K562 (cell line): ENCODE measurements around the gene SLC38A2. TPM values are rescaled to one million over a fixed set of nuclear protein-coding genes. Genes with fewer than 3 reads are reported as not detected.

Source experiments
- CCAR2 ChIP-seq: fragments of 200-400 bp; formaldehyde crosslinking; IDR thresholded peaks from 2 replicates; pipeline ENCODE4 v1.6.1; 2017; ENCODE audit warnings: mild to moderate bottlenecking, low read depth, low read length
- DMBX1 ChIP-seq: fragments of 250-450 bp; sonication (Bioruptor Pico); IDR thresholded peaks from 2 replicates; pipeline ENCODE4 v1.8.0; 2022; ENCODE audit warnings: inconsistent platforms, mild to moderate bottlenecking, moderate library complexity, borderline replicate concordance
- ETS2 ChIP-seq: IDR thresholded peaks from 2 replicates; pipeline ENCODE4 v1.6.1; 2016; ENCODE audit warnings: borderline replicate concordance, missing genetic modification characterization, mild to moderate bottlenecking, moderate library complexity, missing compliant biosample characterization; ENCODE audit not compliant: poor library complexity, severe bottlenecking
- FOXA3 ChIP-seq, 2 experiments: fragments of 450-650 bp in 1 of 2; sonication (generic) in 1 of 2; formaldehyde crosslinking; IDR thresholded peaks in 1 of 2; conservative IDR thresholded peaks in 1 of 2; 2 replicates each; pipeline versions ENCODE4 v1.4.0 to v1.8.0; 2020 to 2022; ENCODE audit warnings: mild to moderate bottlenecking in 2 of 2, missing genetic modification reagents in 1 of 2
- HDAC3 ChIP-seq: fragments of 450-650 bp; IDR thresholded peaks from 2 replicates; pipeline ENCODE4 v1.6.1; 2018; ENCODE audit warnings: borderline replicate concordance, mild to moderate bottlenecking, moderate library complexity; ENCODE audit not compliant: partially characterized antibody
- KAT2B ChIP-seq: IDR thresholded peaks from one replicate; pipeline ENCODE4 v1.6.1; 2012; ENCODE audit warnings: low read depth, mild to moderate bottlenecking, control low read depth, inconsistent platforms, low read length, moderate library complexity
- KAT7 ChIP-seq: sonication (generic); formaldehyde crosslinking; IDR thresholded peaks from 2 replicates; pipeline ENCODE4 v1.8.0; 2022; ENCODE audit warnings: missing genetic modification reagents, mild to moderate bottlenecking, borderline replicate concordance
- KDM5B ChIP-seq: fragments of 200-600 bp; sonication (generic); IDR thresholded peaks from 2 replicates; pipeline ENCODE4 v1.6.1; 2012; ENCODE audit warnings: low read depth, mild to moderate bottlenecking, moderate library complexity, low read length, control low read depth, inconsistent platforms; ENCODE audit not compliant: insufficient replicate concordance
- MTA1 ChIP-seq: fragments of 450-650 bp; IDR thresholded peaks from 2 replicates; pipeline ENCODE4 v1.6.1; 2017; ENCODE audit warnings: borderline replicate concordance
- PHTF2 ChIP-seq: fragments of 250-450 bp; sonication (Bioruptor Pico); IDR thresholded peaks from 2 replicates; pipeline ENCODE4 v1.5.0; 2021; ENCODE audit warnings: mild to moderate bottlenecking
- RBBP5 ChIP-seq: fragments of 200-600 bp; sonication (generic); IDR thresholded peaks from 2 replicates; pipeline ENCODE4 v1.6.1; 2012; ENCODE audit warnings: borderline replicate concordance, mild to moderate bottlenecking, low read length, control low read depth, inconsistent platforms; ENCODE audit not compliant: insufficient read depth, poor library complexity, severe bottlenecking
- RBM14 ChIP-seq: fragments of 200-400 bp; formaldehyde crosslinking; IDR thresholded peaks from 2 replicates; pipeline ENCODE4 v1.6.1; 2018; ENCODE audit warnings: low read depth, mild to moderate bottlenecking, low read length, moderate library complexity, borderline replicate concordance; ENCODE audit not compliant: insufficient read depth
- RHOXF2B ChIP-seq: fragments of 250-450 bp; sonication (Bioruptor Pico); conservative IDR thresholded peaks from 2 replicates; pipeline ENCODE4 v1.5.1; 2021
- SMAD3 ChIP-seq: fragments of 450-650 bp; formaldehyde crosslinking; conservative IDR thresholded peaks from 2 replicates; pipeline ENCODE4 v1.4.0; 2020; ENCODE audit warnings: mild to moderate bottlenecking
- TSC22D4 ChIP-seq: fragments of 450-650 bp; IDR thresholded peaks from 2 replicates; pipeline ENCODE4 v1.6.1; 2016; ENCODE audit warnings: missing genetic modification characterization, missing biosample characterization, control low read depth
- U2AF2 ChIP-seq: fragments of 200-400 bp; formaldehyde crosslinking; optimal IDR thresholded peaks from 2 replicates; pipeline ENCODE3; 2017; ENCODE audit warnings: low read depth, mild to moderate bottlenecking, low read length
- XRCC3 ChIP-seq: fragments of 450-650 bp; IDR thresholded peaks from 2 replicates; pipeline ENCODE4 v1.6.1; 2017; ENCODE audit warnings: mild to moderate bottlenecking, moderate library complexity
- ZNF12 ChIP-seq: sonication (generic); formaldehyde crosslinking; IDR thresholded peaks from 2 replicates; pipeline ENCODE4 v1.4.0; 2020; ENCODE audit warnings: mild to moderate bottlenecking, missing genetic modification reagents
- ZNF239 ChIP-seq: fragments of 250-450 bp; sonication (Bioruptor Pico); IDR thresholded peaks from 2 replicates; pipeline ENCODE4 v1.4.0; 2020; ENCODE audit warnings: mild to moderate bottlenecking
- ZNF41 ChIP-seq: fragments of 250-450 bp; sonication (Bioruptor Pico); conservative IDR thresholded peaks from 2 replicates; pipeline ENCODE4 v1.4.0; 2020; ENCODE audit warnings: mild to moderate bottlenecking
- polyA plus RNA-seq, 8 experiments: library from polyadenylated mRNA; depleted of rRNA in 4 of 8; stranded (reverse) in 5 of 8; unstranded in 3 of 8; fragments of >200 nt; fragmentation: Nextera tagmentation in 2 of 8; fragmentation: Illumina TruSeq in 1 of 8; extraction: Ambion mirVana in 2 of 8; extraction: Trizol in 1 of 8; gene quantifications; 2 replicates each; pipeline versions ENCODE4 v1.2.1 to v1.2.3, GENCODE V29; 2011 to 2014; ENCODE audit warnings: inconsistent platforms in 1 of 8, missing spikeins in 1 of 8
- total RNA-seq, 7 experiments: library from RNA; depleted of rRNA in 6 of 7; stranded (reverse); fragments of >200 nt in 6 of 7; fragmentation: Illumina TruSeq in 2 of 7; extraction: Trizol in 2 of 7; gene quantifications; 2 replicates each; pipeline versions ENCODE4 v1.2.1 to v1.2.3, GENCODE V29; 2011 to 2021; ENCODE audit warnings: low replicate concordance in 1 of 7
- TF ChIP-seq, protein P1 (sequence below): fragments of 250-450 bp; sonication (Bioruptor Pico); IDR thresholded peaks from 2 replicates; pipeline ENCODE4 v1.4.0; 2020; ENCODE audit warnings: mild to moderate bottlenecking, moderate library complexity
- TF ChIP-seq, protein P2 (sequence below): sonication (generic); formaldehyde crosslinking; IDR thresholded peaks from 2 replicates; pipeline ENCODE4 v1.8.1; 2023; ENCODE audit warnings: mild to moderate bottlenecking, missing genetic modification reagents, moderate library complexity
- TF ChIP-seq, protein P3 (sequence below): fragments of 450-650 bp; IDR thresholded peaks from 2 replicates; pipeline ENCODE4 v1.6.1; 2016

SLC38A2 gene
- total and polyA plus RNA-seq, 9 of the 15 experiments (the other 6 are each of a cell fraction or from before 2014, with no cell fraction given) = 98.7 to 292 (median 143) TPM

DNA sequence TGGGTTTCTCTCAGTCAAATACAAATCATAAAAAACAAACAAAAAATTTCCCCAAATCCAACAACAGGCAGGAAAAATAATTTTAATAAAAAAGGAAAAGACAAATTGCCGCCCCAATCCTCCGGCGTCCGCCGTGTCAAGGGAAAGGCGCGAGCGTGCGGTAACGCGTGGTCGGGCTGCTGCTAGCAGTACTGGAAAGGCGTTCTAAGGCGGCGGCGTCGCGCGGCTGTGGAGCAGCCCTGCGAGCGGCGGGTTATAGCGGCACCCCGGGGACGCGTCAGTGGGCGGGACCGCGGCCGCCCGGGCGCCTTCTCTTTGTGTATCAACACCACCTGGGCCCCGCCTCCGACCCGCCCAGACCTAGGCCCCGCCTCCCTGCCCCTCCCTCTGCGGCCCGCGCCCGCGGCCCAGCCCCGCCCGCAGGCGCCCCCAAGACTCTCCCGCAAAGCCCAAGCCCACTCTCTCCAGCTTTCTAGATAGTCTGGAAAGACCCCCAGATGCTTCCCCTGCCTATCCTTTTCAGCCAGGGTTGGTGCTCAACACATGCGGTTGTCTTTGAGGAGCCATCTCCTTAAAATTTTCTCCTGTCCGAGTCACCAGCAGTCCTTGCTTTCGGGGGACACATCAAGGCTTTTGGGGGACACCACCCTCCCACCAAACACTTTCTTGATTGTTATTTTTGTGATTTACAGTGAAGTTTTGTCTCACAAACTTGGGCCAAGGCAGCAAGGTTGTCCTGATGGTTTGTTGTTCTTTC, at the start of gene SLC38A2 (continued):
- no peak for TF ChIP-seq RBBP5
- TF ChIP-seq, protein P1, sequence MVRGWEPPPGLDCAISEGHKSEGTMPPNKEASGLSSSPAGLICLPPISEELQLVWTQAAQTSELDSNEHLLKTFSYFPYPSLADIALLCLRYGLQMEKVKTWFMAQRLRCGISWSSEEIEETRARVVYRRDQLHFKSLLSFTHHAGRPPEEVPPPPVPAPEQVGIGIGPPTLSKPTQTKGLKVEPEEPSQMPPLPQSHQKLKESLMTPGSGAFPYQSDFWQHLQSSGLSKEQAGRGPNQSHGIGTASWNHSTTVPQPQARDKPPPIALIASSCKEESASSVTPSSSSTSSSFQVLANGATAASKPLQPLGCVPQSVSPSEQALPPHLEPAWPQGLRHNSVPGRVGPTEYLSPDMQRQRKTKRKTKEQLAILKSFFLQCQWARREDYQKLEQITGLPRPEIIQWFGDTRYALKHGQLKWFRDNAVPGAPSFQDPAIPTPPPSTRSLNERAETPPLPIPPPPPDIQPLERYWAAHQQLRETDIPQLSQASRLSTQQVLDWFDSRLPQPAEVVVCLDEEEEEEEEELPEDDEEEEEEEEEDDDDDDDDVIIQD (CRISPR knock-in tag) = no peak
- no peak for TF ChIP-seq ZNF239 (CRISPR knock-in tag)
- 0 out of 2 replicates have a peak, but pooled peaks have one; percentile 37 for TF ChIP-seq ZNF12
- TF ChIP-seq, protein P2, sequence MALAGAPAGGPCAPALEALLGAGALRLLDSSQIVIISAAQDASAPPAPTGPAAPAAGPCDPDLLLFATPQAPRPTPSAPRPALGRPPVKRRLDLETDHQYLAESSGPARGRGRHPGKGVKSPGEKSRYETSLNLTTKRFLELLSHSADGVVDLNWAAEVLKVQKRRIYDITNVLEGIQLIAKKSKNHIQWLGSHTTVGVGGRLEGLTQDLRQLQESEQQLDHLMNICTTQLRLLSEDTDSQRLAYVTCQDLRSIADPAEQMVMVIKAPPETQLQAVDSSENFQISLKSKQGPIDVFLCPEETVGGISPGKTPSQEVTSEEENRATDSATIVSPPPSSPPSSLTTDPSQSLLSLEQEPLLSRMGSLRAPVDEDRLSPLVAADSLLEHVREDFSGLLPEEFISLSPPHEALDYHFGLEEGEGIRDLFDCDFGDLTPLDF (CRISPR knock-in tag) = no peak
- no peak for TF ChIP-seq XRCC3
- no peak for TF ChIP-seq ZNF41 (CRISPR knock-in tag)
- no peak for TF ChIP-seq FOXA3 (CRISPR knock-in tag; conservative IDR thresholded peaks at IDR 0.05 in 1 of 2, IDR thresholded peaks at IDR 0.05 in 1 of 2)
- TF ChIP-seq KAT2B = no peak
- no peak for TF ChIP-seq TSC22D4 (tag)
- peak; percentile 53; the same call in 1 of the 2 replicates for TF ChIP-seq SMAD3 (CRISPR knock-in tag)
- TF ChIP-seq PHTF2 (CRISPR knock-in tag) = 0 out of 2 replicates have a peak, but pooled peaks have one; percentile 45
- peak; percentile 5; the same call in 1 of the 2 replicates for TF ChIP-seq MTA1
- TF ChIP-seq KAT7 (CRISPR knock-in tag) = no peak
- no peak for TF ChIP-seq RBM14
- TF ChIP-seq HDAC3 = peak; percentile 64
- TF ChIP-seq ETS2 (tag) = no peak
- no peak for TF ChIP-seq RHOXF2B
- TF ChIP-seq, protein P3, sequence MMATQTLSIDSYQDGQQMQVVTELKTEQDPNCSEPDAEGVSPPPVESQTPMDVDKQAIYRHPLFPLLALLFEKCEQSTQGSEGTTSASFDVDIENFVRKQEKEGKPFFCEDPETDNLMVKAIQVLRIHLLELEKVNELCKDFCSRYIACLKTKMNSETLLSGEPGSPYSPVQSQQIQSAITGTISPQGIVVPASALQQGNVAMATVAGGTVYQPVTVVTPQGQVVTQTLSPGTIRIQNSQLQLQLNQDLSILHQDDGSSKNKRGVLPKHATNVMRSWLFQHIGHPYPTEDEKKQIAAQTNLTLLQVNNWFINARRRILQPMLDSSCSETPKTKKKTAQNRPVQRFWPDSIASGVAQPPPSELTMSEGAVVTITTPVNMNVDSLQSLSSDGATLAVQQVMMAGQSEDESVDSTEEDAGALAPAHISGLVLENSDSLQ = no peak
- no peak for TF ChIP-seq U2AF2
- no peak for TF ChIP-seq CCAR2
- TF ChIP-seq KDM5B = peak; percentile 99
- no peak for TF ChIP-seq DMBX1
